Uterus (tissue), 2 donors: Measurements from ENCODE around the gene NECTIN4.

Source experiments
- POLR2A ChIP-seq, 2 donors: fragments of 450-650 bp; IDR thresholded peaks; one replicate each; pipeline ENCODE4 v1.6.1; 2016; ENCODE audit warnings: antibody characterized with exemption in 2 of 2, mild to moderate bottlenecking in 1 of 2, moderate library complexity in 1 of 2
- TF ChIP-seq, protein P1 (sequence below), 4 experiments: fragments of 200-600 bp in 2 of 4; fragments of 450-650 bp in 2 of 4; sonication (generic) in 2 of 4; IDR thresholded peaks; one replicate each; pipeline ENCODE4 v1.5.1; 2016 to 2019; ENCODE audit warnings: antibody characterized with exemption in 4 of 4, mild to moderate bottlenecking in 2 of 4, moderate library complexity in 1 of 4

DNA sequence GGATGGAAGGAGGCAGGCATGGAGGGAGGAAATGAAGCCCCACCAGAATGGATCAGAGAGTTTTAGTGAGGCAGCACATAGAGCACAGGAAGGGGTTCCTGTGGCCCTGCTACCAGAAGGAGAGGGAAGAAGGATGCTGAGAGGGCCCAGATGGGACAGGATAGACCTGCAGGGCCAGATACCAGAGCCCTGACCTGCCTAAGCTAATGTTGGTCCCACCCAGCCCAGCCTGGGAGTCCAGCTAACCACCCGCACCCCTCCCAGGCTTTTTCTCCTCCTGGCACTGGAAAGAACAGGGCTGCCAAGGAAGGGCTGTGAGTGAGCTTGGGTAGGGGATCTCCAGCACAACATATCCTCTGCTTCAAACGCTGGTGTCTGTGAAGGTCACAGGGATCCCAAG is 6.9 kb downstream of the NECTIN4 start:
- TF ChIP-seq, protein P1, sequence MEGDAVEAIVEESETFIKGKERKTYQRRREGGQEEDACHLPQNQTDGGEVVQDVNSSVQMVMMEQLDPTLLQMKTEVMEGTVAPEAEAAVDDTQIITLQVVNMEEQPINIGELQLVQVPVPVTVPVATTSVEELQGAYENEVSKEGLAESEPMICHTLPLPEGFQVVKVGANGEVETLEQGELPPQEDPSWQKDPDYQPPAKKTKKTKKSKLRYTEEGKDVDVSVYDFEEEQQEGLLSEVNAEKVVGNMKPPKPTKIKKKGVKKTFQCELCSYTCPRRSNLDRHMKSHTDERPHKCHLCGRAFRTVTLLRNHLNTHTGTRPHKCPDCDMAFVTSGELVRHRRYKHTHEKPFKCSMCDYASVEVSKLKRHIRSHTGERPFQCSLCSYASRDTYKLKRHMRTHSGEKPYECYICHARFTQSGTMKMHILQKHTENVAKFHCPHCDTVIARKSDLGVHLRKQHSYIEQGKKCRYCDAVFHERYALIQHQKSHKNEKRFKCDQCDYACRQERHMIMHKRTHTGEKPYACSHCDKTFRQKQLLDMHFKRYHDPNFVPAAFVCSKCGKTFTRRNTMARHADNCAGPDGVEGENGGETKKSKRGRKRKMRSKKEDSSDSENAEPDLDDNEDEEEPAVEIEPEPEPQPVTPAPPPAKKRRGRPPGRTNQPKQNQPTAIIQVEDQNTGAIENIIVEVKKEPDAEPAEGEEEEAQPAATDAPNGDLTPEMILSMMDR (IDR thresholded peaks at IDR 0.05), result no peak
- TF ChIP-seq POLR2A (IDR thresholded peaks at IDR 0.05), result no peak
